Measurements from ENCODE around the gene ATRX. TPM values are rescaled to one million over a fixed set of nuclear protein-coding genes. Genes with fewer than 3 reads are reported as not detected.
"Not testable (repeated sequence)": the region's sequence is repeated elsewhere in the genome, so short reads cannot be mapped to it uniquely, and the experiment has no call there.

Gene ATRX
- total RNA-seq, 1 donor from 2014 or later, result 44.6 TPM

DNA sequence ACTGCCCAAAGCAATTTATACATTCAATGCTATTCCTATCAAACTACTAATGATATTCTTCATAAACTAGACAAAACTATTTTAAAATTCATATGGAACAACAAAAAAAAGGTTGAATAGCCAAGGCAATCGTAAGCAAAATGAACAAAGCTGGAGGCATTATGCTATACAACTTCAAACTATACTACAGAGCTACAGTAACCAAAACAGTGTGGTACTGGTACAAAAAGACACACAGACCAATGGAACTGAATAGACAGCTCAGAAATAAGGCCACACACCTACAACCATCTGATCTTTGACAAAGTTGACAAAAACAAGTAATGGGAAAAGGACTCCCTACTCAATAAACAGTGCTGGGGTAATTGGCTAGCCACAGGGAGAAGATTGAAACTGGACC, 271.8 kb downstream of the ATRX start:
- Histone ChIP-seq H3K4me3 (ENCODE audit: low read depth, low read length) (no peak overlapping the region), H3K27me3 (ENCODE audit: control insufficient read depth, insufficient read depth, low read length) (no peaks in the 10 kb centered on the region), H3K36me3 (ENCODE audit: control insufficient read depth, insufficient read depth, low read length) (no peaks in the 10 kb centered on the region)
- TF ChIP-seq, protein P1, sequence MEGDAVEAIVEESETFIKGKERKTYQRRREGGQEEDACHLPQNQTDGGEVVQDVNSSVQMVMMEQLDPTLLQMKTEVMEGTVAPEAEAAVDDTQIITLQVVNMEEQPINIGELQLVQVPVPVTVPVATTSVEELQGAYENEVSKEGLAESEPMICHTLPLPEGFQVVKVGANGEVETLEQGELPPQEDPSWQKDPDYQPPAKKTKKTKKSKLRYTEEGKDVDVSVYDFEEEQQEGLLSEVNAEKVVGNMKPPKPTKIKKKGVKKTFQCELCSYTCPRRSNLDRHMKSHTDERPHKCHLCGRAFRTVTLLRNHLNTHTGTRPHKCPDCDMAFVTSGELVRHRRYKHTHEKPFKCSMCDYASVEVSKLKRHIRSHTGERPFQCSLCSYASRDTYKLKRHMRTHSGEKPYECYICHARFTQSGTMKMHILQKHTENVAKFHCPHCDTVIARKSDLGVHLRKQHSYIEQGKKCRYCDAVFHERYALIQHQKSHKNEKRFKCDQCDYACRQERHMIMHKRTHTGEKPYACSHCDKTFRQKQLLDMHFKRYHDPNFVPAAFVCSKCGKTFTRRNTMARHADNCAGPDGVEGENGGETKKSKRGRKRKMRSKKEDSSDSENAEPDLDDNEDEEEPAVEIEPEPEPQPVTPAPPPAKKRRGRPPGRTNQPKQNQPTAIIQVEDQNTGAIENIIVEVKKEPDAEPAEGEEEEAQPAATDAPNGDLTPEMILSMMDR (IDR thresholded peaks at IDR 0.05; ENCODE audit: insufficient read depth, low read length, poor library complexity, severe bottlenecking), result no peak
- DNase-seq (ENCODE audit: low read depth), result no peak

DNA sequence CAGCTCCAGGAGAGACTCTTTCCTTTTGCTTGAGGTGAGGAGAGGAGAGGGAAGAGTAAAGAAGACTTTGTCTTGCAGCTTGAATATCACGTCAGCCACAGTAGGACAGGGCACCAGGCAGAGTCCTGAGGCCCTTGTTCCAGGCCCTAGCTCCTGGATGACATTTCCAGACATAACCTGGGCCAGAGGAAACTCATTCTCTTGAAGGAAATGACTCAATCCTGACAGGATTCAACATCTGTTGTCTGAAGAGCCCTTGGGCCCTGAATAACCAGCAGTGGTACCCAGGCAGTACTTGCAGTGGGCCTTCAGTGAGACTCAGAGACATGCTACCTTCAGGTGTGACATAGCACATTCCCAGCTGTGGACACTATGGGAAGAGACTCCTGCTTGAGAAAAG, 276.0 kb downstream of the ATRX start:
- TF ChIP-seq, protein P1 (IDR thresholded peaks at IDR 0.05; ENCODE audit: insufficient read depth, low read length, poor library complexity, severe bottlenecking), result no peak
- no peak for DNase-seq (ENCODE audit: low read depth)
- H3K36me3 ChIP-seq (ENCODE audit: control insufficient read depth, insufficient read depth, low read length), result no peaks in the 10 kb centered on the region

DNA sequence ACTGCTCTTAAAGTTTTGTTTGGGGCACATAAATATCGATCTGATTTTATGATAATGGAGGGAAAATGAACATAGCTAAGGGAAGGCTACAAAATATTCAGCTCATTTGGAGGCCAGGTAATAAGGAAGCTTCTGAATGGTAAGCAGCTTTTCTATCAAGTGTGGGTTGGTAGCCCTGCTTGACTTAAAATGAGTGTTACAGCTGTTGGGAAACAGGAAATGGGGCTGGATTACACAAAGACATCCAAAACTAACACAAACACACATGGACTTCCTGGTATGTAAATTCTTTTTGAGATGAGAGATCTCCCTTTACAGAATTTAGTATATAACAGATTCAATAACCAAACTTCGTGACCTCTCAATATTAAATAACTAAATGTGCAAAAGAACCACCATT, 280.8 kb downstream of the ATRX start:
- no peaks in the 10 kb centered on the region for H3K27me3 ChIP-seq (ENCODE audit: control insufficient read depth, insufficient read depth, low read length)
- H3K4me3 ChIP-seq (ENCODE audit: low read depth, low read length), result no peak overlapping the region
- no peaks in the 10 kb centered on the region for H3K36me3 ChIP-seq (ENCODE audit: control insufficient read depth, insufficient read depth, low read length)
- TF ChIP-seq, protein P1 (IDR thresholded peaks at IDR 0.05; ENCODE audit: insufficient read depth, low read length, poor library complexity, severe bottlenecking), result no peak
- no peak for DNase-seq (ENCODE audit: low read depth)

More for the DNA sequence above, 276.0 kb downstream of the ATRX start:
- no peak overlapping the region for H3K4me3 ChIP-seq (ENCODE audit: low read depth, low read length)
- H3K27me3 ChIP-seq (ENCODE audit: control insufficient read depth, insufficient read depth, low read length), result no peaks in the 10 kb centered on the region

DNA sequence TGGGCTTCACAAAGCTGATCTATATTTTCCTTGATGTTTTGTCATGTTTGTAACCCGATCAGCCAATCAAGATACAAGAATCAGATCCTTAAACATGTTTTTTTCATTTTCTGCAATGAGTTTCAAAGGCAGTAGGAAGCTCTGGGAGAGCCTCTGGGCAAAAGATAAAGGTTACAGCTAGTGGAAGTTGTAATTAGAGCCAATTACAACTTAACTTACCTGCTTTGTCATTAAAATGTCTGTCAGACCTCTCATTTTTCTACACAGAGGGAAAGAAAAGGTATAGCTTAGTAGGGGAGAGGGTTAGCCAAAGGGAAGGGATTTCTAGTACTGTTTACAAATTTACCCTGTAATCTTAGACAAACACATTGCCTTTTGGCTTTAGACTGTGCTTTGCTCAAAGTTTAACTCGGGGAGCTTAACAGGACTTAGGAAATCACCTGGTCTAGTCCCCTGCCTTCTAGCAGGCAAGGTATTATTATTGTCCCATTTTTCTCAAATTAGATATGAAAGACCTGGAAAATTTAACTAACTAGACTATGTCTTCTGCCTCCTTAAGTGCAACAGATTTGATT, 283.0 kb downstream of the ATRX start:
- TF ChIP-seq, protein P1 (IDR thresholded peaks at IDR 0.05; ENCODE audit: insufficient read depth, low read length, poor library complexity, severe bottlenecking), result no peak
- Histone ChIP-seq H3K36me3 (ENCODE audit: control insufficient read depth, insufficient read depth, low read length) (no peaks in the 10 kb centered on the region), H3K4me3 (ENCODE audit: low read depth, low read length) (no peak overlapping the region), H3K27me3 (ENCODE audit: control insufficient read depth, insufficient read depth, low read length) (no peaks in the 10 kb centered on the region)
- DNase-seq (ENCODE audit: low read depth), result no peak

DNA sequence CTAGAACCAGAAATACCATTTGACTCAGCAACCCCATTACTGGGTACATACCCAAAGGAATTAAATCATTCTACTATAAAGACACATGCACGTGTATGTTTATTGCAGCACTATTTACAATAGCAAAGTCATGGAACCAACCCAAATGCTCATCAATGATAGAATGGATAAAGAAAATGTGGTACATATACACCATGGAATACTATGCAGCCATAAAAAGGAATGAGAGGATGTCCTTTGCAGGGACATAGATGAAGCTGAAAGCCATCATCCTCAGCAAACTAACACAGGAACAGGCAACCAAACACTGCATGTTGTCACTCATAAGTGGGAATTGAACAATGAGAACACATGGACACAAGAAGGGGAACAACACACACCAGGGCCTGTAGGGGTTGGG, 285.9 kb downstream of the ATRX start:
- not testable (repeated sequence) for H3K36me3 ChIP-seq (ENCODE audit: control insufficient read depth, insufficient read depth, low read length); H3K27me3 ChIP-seq (ENCODE audit: control insufficient read depth, insufficient read depth, low read length); H3K4me3 ChIP-seq (ENCODE audit: low read depth, low read length); DNase-seq (ENCODE audit: low read depth)

DNA sequence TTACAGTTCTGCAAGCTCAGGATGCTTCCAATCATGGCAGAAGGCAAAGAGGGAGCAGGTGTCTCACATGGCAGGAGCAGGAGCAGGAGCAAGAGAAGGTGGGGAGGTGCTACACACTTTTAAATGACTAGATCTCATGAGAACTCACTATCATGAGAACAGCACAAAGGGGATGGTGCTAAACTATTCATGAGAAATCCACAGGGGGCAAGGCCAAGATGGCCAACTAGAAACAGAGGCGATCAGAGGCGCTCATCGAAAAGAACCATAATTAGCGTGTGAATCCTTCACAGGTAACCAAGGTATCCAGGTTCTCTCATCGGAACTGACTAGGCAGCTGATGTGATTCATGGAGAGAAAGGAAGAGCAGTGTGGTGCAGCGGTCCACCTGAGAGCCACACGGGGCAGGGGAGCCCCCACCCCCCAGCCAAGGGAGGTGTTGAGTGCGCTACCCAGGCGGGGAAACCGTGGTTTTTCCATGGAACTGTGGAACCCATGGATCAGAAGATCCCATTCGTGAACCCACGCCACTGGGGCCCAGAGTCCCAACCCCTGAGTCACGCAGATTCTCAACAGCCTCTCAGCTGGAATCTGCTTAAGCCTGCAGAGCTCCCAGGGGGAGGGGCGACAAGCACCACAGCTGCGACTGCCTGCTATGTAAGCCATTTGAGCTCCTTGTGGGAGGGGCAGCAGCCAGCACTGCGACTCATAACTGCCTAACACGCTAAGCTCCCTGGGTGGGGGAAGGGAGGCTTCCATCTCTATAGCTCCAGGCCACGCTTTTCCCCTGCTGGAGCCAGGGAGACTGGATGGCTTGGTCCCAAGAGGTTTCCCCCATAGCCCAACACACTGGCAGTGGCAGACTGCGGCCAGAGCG, 292.1 kb downstream of the ATRX start:
- Histone ChIP-seq H3K27me3 (ENCODE audit: control insufficient read depth, insufficient read depth, low read length) (no peaks in the 10 kb centered on the region), H3K4me3 (ENCODE audit: low read depth, low read length) (no peak overlapping the region), H3K36me3 (ENCODE audit: control insufficient read depth, insufficient read depth, low read length) (no peaks in the 10 kb centered on the region)
- TF ChIP-seq, protein P1 (IDR thresholded peaks at IDR 0.05; ENCODE audit: insufficient read depth, low read length, poor library complexity, severe bottlenecking), result no peak
- peak; percentile 19 for DNase-seq (ENCODE audit: low read depth)

All from kidney epithelial cell (primary cell).